ENCODE measurements around the gene TCIRG1.

- TF ChIP-seq POLR2A (IDR thresholded peaks at IDR 0.05; ENCODE audit: low read depth, low read length) (no peak), POU2F2 (IDR thresholded peaks at IDR 0.05; ENCODE audit: low read depth, low read length) (no peak)
Measured at GRCh38 chr11:68028802-68029545, 9.9 kb upstream of the TCIRG1 start.

Data from GM12891 (cell line).